Activated T-helper 17 cell treated with anti-CD3 and anti-CD28 coated beads, Interleukin-2, amount 50 U/mL, for 72 hours (primary cell): Measurements from ENCODE around the gene GPR135. TPM values are rescaled to one million over a fixed set of nuclear protein-coding genes. Genes with fewer than 3 reads are reported as not detected.
"Not testable (repeated sequence)": the region's sequence is repeated elsewhere in the genome, so short reads cannot be mapped to it uniquely, and the experiment has no call there.

ENCODE experiments used
- ATAC-seq: fragments of 150-1000 bp; cut with Tn5 transposase; replicated peaks from 2 replicates; pipeline ENCODE4 v1.10.0; 2021; ENCODE audit warnings: mild to moderate bottlenecking, moderate library complexity
- H3K27ac Mint-ChIP-seq: one replicate; pipeline ENCODE4 v1.8.0; 2022; ENCODE audit warnings: mixed read lengths
- H3K27me3 Mint-ChIP-seq: one replicate; pipeline ENCODE4 v1.8.0; 2022; ENCODE audit warnings: mixed read lengths
- H3K36me3 Mint-ChIP-seq: one replicate; pipeline ENCODE4 v1.8.0; 2022; ENCODE audit warnings: low read depth, mild to moderate bottlenecking, mixed read lengths
- H3K4me1 Mint-ChIP-seq: one replicate; pipeline ENCODE4 v1.8.0; 2022; ENCODE audit warnings: mixed read lengths
- H3K4me3 Mint-ChIP-seq: one replicate; pipeline ENCODE4 v1.8.0; 2022; ENCODE audit warnings: mild to moderate bottlenecking, mixed read lengths
- H3K9me3 Mint-ChIP-seq: one replicate; pipeline ENCODE4 v1.8.0; 2022; ENCODE audit warnings: mixed read lengths
- total RNA-seq, 2 donors: library from RNA; stranded (reverse); gene quantifications; one replicate each; pipeline ENCODE4 v1.2.3, GENCODE V29; 2022

The GPR135 gene
- total RNA-seq, 2 donors from 2014 or later, result 2.1 to 2.9 TPM

DNA sequence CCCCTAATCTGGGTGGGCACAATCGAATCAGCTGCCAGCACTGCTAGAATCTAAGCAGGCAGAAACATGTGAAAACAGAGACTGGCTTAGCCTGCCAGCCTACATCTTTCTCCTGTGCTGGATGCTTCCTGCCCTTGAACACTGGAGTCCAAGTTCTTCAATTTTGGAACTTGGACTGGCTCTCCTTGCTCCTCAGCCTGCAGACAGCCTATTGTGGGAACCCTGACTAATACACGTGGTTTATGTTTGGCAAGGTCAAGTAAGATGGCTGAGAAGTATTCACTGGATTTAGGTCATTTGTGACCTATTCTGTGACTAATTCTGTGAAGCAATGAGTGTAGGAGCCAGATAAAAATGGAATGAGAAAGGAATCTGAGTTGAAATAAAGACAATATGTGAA, 11.0 kb downstream of the GPR135 start:
- H3K27me3 Mint-ChIP-seq, result no peaks in the 10 kb centered on the region
- peaks cover 11% of the 10 kb centered on the region for H3K36me3 Mint-ChIP-seq
- no peak for ATAC-seq
- no peaks in the 10 kb centered on the region for H3K4me1 Mint-ChIP-seq
- no peaks in the 10 kb centered on the region for H3K9me3 Mint-ChIP-seq
- H3K4me3 Mint-ChIP-seq, result no peak overlapping the region
- H3K27ac Mint-ChIP-seq, result no peak overlapping the region

- H3K4me3 Mint-ChIP-seq, result no peak overlapping the region
- H3K36me3 Mint-ChIP-seq, result peaks cover 2% of the 10 kb centered on the region
- H3K9me3 Mint-ChIP-seq, result no peaks in the 10 kb centered on the region
- no peaks in the 10 kb centered on the region for H3K4me1 Mint-ChIP-seq
- no peak for ATAC-seq
- no peaks in the 10 kb centered on the region for H3K27me3 Mint-ChIP-seq
- no peak overlapping the region for H3K27ac Mint-ChIP-seq
These were observed 13.3 kb downstream of the GPR135 start for GRCh38 chr14:59451849-59452248.

GRCh38 chr14:59450716-59451115, 14.5 kb downstream of the GPR135 start:
- Mint-ChIP-seq H3K27ac (no peak overlapping the region), H3K36me3 (no peaks in the 10 kb centered on the region), H3K4me1 (no peaks in the 10 kb centered on the region), H3K9me3 (no peaks in the 10 kb centered on the region), H3K27me3 (no peaks in the 10 kb centered on the region), H3K4me3 (no peak overlapping the region)
- no peak for ATAC-seq

- not testable (repeated sequence) for ATAC-seq, H3K9me3 Mint-ChIP-seq, H3K4me3 Mint-ChIP-seq, H3K36me3 Mint-ChIP-seq, H3K27ac Mint-ChIP-seq, H3K4me1 Mint-ChIP-seq, H3K27me3 Mint-ChIP-seq
These were observed 16.5 kb downstream of the GPR135 start for GRCh38 chr14:59448673-59449072.

GRCh38 chr14:59439256-59439965, 25.8 kb downstream of the GPR135 start:
- H3K4me1 Mint-ChIP-seq, result no peaks in the 10 kb centered on the region
- no peaks in the 10 kb centered on the region for H3K36me3 Mint-ChIP-seq
- H3K27me3 Mint-ChIP-seq, result no peaks in the 10 kb centered on the region
- no peaks in the 10 kb centered on the region for H3K9me3 Mint-ChIP-seq
- no peak overlapping the region for H3K4me3 Mint-ChIP-seq
- ATAC-seq, result no peak
- H3K27ac Mint-ChIP-seq, result no peak overlapping the region

DNA sequence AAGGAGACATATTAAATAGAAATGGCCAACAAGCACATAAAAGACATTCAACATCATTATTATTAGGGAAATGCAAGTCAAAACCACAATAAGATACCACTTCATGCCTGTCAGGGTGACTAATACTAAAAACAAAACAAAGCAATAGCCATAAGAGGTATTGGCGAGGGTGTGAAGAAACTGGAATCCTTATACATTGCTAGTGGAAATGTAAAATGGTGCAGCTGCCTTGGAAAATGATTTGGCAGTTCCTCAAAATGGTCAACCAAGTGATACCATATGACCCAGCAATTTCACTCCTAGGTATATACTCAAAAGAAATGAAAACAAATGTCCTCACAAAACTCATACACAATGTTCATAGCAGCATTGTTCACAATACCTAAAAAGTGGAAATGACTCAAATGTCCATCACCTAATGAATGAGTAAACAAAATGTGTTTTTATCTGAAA, 27.0 kb downstream of the GPR135 start:
- no peak overlapping the region for H3K27ac Mint-ChIP-seq
- H3K27me3 Mint-ChIP-seq, result no peaks in the 10 kb centered on the region
- H3K9me3 Mint-ChIP-seq, result no peaks in the 10 kb centered on the region
- H3K4me3 Mint-ChIP-seq, result no peak overlapping the region
- no peak for ATAC-seq
- no peaks in the 10 kb centered on the region for H3K36me3 Mint-ChIP-seq
- H3K4me1 Mint-ChIP-seq, result no peaks in the 10 kb centered on the region

DNA sequence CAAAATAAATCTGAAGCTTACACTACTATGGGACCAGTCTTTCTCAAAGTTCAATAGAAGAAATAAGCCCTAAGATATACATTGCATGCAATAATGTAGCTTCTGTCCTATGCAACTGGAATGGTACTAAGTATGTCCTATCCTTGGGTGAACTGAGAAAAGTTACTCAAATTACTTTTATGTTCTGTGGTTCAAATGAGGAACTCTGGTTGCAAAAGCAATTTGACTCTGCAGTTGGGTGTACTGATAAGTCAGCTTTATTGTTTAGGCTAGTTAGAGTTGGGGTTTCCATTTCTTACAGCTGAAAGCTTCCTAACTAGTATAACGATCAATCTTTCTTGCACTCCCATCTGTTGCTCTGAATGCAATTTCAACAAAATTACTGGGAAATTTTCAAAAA, 29.2 kb downstream of the GPR135 start:
- H3K36me3 Mint-ChIP-seq, result no peaks in the 10 kb centered on the region
- no peaks in the 10 kb centered on the region for H3K9me3 Mint-ChIP-seq
- H3K4me1 Mint-ChIP-seq, result no peaks in the 10 kb centered on the region
- no peak overlapping the region for H3K4me3 Mint-ChIP-seq
- H3K27me3 Mint-ChIP-seq, result no peaks in the 10 kb centered on the region
- ATAC-seq, result no peak
- no peak overlapping the region for H3K27ac Mint-ChIP-seq

- Mint-ChIP-seq H3K36me3 (no peaks in the 10 kb centered on the region), H3K9me3 (no peaks in the 10 kb centered on the region), H3K27ac (no peak overlapping the region), H3K4me1 (no peaks in the 10 kb centered on the region), H3K4me3 (no peak overlapping the region), H3K27me3 (no peaks in the 10 kb centered on the region)
- no peak for ATAC-seq
These were observed 30.1 kb downstream of the GPR135 start for GRCh38 chr14:59435101-59435500.

GRCh38 chr14:59429790-59430189, 35.4 kb downstream of the GPR135 start:
- ATAC-seq, result no peak

DNA sequence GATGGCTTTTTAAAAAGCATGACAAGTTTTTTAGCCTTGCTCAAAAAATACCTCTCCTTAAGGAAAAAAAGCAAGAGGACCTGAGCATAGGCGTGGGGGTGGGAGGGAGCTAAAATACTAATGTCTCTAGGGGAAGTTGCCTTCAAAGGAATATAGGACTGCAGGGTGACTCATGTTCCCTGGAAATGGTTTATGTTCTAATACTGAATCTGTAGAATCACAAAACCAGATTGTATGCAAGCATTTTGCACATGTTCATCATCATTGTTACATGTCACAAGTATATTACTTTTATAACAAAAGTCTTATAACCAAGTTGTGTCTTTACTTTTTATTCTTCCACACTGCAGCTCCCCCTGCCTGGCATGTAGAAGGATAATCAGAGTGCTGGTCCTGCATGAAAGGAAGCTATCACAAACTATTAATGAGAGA, 36.6 kb downstream of the GPR135 start:
- ATAC-seq, result peak; percentile 51
- Mint-ChIP-seq H3K27ac (no peak overlapping the region), H3K9me3 (no peaks in the 10 kb centered on the region)

More at GRCh38 chr14:59429790-59430189, 35.4 kb downstream of the GPR135 start:
- Mint-ChIP-seq H3K27ac (no peak overlapping the region), H3K9me3 (no peaks in the 10 kb centered on the region), H3K36me3 (no peaks in the 10 kb centered on the region), H3K27me3 (peaks cover 15% of the 10 kb centered on the region), H3K4me1 (no peaks in the 10 kb centered on the region), H3K4me3 (no peak overlapping the region)

GRCh38 chr14:59427653-59428580, 37.3 kb downstream of the GPR135 start:
- H3K27me3 Mint-ChIP-seq, result peaks cover 17% of the 10 kb centered on the region
- no peaks in the 10 kb centered on the region for H3K36me3 Mint-ChIP-seq
- no peak overlapping the region for H3K4me3 Mint-ChIP-seq
- H3K27ac Mint-ChIP-seq, result no peak overlapping the region
- peak; percentile 55 for ATAC-seq
- no peaks in the 10 kb centered on the region for H3K9me3 Mint-ChIP-seq
- no peaks in the 10 kb centered on the region for H3K4me1 Mint-ChIP-seq

More for the DNA sequence above, 36.6 kb downstream of the GPR135 start:
- H3K4me1 Mint-ChIP-seq, result no peaks in the 10 kb centered on the region
- H3K36me3 Mint-ChIP-seq, result no peaks in the 10 kb centered on the region
- H3K4me3 Mint-ChIP-seq, result no peak overlapping the region
- H3K27me3 Mint-ChIP-seq, result peaks cover 17% of the 10 kb centered on the region

DNA sequence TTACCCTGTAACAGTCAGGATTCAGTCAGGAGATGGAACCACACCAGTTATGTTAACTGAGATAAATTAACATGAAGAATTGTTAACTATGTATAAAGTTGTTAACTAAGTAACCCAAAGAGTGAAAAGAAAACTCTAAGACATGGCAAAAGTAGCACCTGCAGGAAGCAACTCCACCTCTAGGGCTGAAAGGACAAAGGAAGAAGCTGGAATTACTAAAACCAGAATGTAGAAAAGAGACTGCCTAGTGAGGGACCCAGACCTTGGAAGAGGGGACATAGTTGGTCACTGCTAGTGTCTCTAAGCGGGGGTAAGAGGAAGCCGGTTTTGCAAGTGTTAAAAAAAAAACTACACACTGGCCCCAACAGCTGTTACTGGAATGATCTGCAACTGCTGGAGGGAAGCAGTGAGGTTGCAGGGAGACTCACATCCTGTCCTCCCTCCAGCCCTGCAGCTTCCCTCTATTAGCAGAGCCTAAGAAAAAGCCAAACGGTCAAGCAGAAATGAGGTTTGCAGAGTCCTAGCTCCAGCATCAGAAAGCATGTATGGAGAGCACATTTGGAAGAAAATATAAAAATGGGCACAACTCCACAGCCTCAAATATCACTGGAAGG, 39.8 kb downstream of the GPR135 start:
- H3K36me3 Mint-ChIP-seq, result no peaks in the 10 kb centered on the region
- no peak for ATAC-seq
- H3K4me1 Mint-ChIP-seq, result no peaks in the 10 kb centered on the region
- H3K4me3 Mint-ChIP-seq, result no peak overlapping the region
- H3K9me3 Mint-ChIP-seq, result no peaks in the 10 kb centered on the region
- peaks cover 17% of the 10 kb centered on the region for H3K27me3 Mint-ChIP-seq
- H3K27ac Mint-ChIP-seq, result no peak overlapping the region

- no peak for ATAC-seq
- H3K27me3 Mint-ChIP-seq, result peaks cover 17% of the 10 kb centered on the region
These were observed 40.7 kb downstream of the GPR135 start for GRCh38 chr14:59424341-59425071.

More at GRCh38 chr14:59424341-59425071, 40.7 kb downstream of the GPR135 start:
- Mint-ChIP-seq H3K27ac (no peak overlapping the region), H3K4me1 (no peaks in the 10 kb centered on the region), H3K36me3 (no peaks in the 10 kb centered on the region), H3K9me3 (no peaks in the 10 kb centered on the region), H3K4me3 (no peak overlapping the region)
